ENCODE measurements around the gene RCOR1. TPM values are rescaled to one million over a fixed set of nuclear protein-coding genes. Genes with fewer than 3 reads are reported as not detected.
"Not testable (repeated sequence)": the region's sequence is repeated elsewhere in the genome, so short reads cannot be mapped to it uniquely, and the experiment has no call there.

Gene RCOR1
- total RNA-seq, 1 donor from 2014 or later = 10.4 TPM

DNA sequence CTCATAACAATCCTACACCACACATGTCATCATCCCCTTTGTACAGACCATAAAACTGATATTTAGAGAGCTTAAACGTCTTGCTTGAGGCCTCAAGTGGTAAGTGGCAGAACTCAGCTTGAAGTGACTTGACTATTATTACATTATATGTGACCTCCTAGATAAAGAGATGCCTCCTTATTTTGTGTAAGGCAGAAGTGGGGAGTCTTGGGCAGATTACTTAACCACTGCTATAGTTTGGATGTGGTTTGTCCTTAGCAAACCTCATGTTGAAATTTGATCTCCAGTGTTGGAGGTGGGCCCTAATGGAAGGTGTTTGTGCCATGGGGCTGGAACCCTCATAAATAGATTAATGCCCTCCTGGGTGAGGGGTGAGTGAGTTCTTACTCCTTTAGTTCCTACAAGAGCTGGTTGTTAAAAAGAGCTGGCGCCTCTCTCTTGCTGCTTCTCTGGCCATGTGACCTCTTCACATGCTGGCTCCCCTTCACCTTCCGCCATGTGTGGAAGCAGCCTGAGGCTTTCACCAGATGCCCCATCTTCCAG lies 37.4 kb downstream of the RCOR1 start:
- DNase-seq (ENCODE audit: low spot score) = no peak

DNA sequence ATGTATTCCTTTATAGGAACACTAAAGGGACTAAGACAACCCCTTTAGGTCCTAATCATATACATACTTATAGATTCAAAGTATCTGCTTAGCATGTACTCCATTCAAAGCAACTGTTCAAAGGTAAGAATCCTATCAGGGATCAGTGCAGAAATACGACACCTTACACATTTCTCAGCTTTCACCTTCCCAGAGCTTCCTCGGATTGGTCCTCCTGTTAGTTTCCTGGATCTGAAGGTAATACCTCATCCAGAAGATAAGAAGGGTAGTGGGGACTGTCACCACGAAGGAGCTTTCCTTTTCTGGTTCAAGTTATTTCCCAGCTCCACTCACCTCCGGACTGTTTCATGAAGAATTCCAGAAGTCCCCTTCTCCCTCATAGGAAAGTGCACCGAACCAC lies 38.0 kb downstream of the RCOR1 start:
- DNase-seq (ENCODE audit: low spot score) = no peak

DNA sequence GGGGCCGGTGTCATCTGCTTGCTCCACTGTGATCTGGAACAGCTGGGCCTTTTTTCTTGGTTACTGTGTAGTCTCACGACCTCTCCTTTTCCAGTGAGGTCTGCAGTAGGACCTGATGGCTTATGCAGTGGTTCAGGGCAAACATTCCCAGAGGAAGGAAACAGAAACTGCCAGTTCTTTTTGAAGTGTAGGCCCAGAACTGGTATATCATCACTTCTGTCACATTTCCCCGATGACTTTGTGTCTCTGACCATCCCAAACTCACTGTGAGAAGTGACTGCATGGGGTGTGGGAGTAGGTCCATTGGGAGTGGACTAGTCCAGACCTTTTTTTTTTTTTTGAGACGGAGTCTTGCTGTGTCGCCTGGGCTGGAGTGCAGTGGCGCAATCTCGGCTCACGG lies 38.4 kb downstream of the RCOR1 start:
- no peak for DNase-seq (ENCODE audit: low spot score)

DNA sequence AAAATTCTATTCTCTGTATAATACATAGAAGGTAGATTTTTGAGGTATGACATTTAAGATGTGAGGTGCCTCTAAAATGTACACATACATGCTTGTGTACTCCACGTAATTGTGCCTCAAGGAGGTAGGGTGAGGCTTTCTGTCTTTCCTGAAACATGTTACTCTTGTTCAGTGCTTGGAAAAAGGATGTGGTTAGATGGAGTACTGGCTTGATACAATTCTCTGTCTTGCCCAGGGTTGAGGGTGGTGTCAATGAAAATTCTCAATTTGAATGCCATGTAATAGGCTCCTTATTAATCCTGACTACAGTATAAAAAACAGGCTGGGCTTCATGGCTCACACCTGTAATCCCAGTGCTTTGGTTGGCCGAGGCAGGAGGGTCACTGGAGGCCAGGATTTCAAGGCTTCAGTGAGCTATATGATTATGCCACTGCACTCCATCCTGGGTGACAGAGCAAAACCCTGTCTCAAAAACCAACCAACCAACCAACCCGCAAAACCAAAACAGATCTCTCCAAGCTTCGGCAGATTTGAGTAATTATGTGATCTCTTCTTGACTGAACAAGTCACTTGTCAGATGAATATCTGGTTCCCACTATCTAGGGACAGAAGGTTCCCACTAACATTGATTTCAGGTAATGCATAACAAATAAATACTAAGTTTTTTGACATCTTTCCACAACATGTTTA lies 41.6 kb downstream of the RCOR1 start:
- no peak for DNase-seq (ENCODE audit: low spot score)

DNA sequence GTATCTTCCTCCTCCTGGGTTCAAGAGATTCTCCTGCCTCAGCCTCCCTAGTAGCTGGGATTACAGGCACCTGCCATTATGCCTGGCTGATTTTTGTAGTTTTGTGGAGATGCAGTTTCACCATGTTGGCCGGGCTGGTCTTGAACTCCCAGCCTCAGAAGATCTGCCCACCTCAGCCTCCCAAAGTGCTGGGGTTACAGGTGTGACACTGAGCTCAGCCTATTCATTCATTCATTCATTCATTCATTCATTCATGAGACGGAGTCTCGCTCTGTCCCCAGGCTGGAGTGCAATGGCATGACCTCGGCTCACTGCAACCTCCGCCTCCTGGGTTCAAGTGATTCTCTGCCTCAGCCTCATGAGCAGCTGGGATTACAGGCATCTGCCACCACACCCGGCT lies 47.2 kb downstream of the RCOR1 start:
- DNase-seq (ENCODE audit: low spot score) = not testable (repeated sequence)

DNA sequence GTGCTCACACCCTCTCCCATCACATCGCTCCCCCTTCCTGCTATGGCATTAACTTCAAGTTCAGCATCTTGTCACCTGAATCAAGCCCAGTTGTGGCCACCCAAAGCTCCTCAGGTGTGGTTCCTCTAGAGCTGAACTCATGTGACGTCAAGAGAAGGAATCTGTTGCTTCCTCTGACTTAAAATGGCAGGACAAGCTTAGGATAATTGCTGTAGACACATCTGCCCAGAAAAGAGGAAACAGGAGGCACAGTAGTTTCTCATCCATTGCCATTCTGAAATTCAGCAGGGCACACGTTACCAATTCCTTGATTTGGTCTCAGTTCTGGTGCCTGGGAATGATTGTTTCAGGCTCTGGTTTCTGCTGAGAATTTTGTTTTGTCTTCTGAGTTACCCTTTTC lies 52.1 kb downstream of the RCOR1 start:
- no peak for DNase-seq (ENCODE audit: low spot score)

DNA sequence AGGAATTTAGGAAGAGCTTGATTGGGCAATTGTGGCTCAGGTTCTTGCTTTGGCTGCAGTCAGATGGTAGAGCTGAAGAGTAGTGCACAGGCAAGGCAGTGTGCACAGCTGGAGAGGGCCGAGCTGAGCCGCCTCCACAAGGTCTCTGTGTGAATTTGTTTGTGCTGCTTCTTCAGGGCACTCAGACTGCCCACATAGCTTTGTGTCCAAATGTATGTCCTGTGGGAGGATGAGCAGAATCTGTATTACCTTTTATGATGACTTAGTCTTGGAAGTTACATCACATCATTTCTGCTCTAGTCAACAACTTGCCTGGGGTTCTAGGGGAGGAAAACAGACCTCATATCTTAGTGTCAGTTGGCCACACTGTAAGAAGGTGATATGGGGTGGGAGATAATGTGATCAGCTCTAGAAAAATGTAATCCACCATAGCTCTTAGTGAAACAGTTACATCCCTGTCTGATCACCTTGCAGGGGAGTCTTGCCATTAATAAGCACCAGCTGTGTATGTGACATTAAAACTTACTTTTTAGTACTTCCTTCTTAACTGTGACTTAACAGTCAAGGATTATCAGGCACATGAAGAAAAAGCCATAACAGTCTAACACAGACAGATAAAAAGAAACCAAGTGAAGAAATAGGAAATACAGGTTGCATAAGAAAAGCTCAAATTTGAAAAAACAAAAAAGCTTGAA lies 53.4 kb downstream of the RCOR1 start:
- DNase-seq (ENCODE audit: low spot score) = no peak

DNA sequence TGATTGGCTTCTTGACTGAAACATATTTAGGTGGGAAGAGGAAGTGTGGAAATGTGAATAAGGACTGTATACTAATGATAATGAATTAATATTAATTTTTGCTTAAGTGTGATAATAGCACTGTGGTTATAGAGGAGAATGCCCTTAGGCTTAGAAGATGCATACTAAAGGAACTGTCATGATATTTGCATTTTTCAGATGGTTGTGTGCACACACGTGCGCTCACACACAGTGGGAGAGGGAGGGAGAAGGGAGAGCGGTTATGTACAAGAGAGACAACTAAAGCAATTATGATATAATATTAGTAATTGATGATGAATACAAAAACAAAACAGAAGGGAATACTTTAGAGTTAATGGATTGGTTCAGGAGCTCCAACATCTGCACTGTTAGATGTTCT lies 54.2 kb downstream of the RCOR1 start:
- no peak for DNase-seq (ENCODE audit: low spot score)

DNA sequence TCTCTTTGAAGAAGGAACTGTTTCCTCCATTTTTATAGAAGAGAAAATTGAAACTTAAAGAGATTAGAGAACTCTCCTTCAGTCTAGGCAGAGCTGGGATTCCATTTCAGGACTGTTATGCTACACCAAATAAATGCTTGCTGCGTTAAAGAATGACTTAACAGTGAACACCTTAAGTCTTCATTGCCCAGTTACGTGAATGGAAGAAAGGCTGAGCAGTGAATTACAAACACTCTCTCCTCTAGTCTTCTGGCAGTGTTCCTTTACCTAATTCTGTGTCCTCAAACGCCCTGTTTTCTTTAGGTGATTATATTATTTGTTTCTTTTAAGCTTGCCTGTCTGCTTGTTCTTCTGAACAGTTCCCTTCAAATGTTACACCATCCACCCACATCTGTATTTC lies 59.7 kb downstream of the RCOR1 start:
- DNase-seq (ENCODE audit: low spot score) = no peak

DNA sequence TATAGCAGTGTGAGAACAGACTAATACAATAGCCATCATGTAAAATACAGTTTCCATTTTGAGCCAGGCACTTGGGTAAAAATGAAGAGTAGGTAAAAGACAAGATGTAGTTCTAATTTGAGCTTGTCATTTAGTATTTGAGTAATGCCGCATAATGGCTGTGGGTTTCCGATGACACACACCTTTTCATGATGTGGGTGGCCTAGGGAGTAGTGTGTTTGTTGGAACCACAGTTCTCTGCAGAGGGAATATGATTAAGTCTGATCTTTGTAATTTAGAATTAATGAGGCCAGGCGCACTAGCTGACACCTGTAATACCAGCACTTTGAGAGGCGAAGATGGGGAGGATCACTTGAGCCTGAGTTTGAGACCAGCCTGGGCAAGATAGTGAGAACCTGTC lies 61.8 kb downstream of the RCOR1 start:
- DNase-seq (ENCODE audit: low spot score) = no peak

DNA sequence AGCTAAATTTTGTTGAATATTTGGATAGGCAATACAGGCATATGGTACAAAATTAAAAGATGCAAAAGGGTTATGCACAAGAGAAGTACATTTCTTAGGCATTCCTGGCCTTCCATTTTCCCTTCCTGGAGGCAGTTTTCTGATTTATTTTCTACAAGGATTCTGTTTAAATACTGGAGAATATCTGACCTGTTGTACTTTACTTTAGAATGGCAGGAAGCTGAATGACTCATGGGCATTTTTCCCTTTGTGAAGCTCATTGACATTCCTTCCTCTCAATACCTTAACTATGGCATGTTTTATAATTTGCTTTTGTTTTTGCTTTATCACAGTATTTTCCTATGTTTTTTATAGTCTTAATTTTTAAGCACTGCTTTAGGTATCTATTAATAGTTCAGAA lies 62.7 kb downstream of the RCOR1 start:
- DNase-seq (ENCODE audit: low spot score) = peak; percentile 29

DNA sequence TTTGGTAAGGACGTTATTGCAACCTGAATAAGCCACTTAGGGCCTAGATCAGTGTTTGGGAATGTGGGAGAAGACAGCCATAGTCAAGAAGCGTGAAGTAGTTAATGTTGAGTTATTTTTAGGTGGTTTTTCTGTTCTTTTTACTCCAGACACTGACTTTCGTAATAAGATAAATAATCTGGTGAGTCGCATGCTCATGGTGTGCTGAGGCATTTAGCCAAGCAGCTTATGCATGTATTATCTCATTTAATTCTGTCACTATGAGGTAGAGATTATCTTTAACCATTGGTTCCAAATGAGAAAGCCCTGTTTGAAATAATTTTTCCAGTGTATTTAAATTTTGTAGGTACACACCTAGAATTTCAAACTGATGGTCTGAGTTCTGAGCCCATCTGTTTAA lies 67.3 kb downstream of the RCOR1 start:
- DNase-seq (ENCODE audit: low spot score) = no peak

DNA sequence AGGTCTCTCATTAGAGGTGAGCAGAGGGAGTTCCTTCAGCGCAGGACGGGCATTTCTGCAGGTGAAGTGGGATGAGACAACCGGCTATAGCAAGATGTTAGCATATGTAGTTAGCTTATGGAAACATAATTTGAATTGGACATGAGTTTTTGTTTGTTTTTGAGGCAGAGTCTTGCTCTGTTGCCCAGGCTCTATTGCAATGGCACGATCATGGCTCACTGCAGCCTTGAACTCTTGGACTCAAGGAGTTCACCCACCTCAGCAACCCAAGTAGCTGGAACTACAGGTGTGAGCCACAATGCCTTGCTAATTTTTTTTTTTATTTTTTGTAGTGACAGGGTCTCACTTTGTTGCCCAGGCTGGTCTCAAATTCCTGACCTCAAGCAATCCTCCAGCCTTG lies 69.2 kb downstream of the RCOR1 start:
- DNase-seq (ENCODE audit: low spot score) = no peak

DNA sequence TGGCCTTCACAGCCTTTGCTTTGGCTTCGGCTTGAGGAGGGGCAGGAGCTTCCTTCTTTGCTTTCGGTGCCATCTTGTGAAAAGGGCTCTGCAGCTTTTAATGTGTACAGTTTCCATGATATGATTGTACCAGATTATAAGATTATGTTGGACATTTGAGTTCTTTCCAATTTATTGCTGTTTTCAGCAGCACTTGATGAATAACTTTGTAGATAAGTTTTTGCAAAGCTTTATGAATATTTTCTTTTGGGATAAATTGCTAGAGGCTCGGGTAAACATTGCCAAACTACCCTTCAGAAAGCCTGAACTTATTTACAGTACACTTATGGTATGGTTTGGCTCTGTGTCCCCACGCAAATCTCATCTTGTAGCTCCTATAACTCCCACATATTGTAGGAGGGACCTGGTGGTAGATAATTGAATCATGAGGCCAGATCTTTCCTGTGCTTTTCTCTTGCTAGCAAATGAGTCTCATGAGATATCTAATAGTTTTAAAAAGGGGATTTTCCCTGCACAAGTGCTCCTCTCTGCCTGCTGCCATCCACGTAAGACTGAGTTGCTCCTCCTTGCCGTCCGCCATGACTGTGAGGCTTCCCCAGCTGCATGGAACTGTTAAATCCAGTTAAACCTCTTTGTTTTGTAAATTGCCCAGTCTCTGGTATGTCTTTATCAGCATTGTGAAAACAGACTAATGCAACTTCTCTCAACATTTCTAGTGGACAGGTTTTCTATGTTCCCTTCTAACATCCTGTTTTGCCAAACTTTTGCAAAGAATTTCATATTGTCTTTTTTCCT lies 70.4 kb downstream of the RCOR1 start:
- peak; percentile 11 for DNase-seq (ENCODE audit: low spot score)

DNA sequence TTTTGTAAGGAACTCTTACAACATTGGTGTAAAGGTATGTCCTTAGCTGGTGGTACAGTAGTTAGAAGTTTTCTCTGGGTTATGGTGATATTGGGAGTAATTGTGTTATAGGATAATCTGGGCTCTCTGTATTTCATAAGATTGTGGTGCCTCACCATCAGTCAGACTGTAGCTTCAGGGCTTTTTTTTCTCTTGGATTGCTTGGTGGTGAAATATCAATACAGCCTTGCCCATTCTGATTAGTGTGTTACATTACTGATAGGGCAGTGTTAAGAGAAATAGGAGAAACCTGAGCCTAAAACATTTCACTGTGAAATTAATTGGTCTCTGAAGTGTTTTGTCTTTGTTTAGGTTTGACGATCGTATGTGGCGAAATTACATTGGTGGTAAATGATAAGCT lies 71.0 kb downstream of the RCOR1 start:
- no peak for DNase-seq (ENCODE audit: low spot score)

DNA sequence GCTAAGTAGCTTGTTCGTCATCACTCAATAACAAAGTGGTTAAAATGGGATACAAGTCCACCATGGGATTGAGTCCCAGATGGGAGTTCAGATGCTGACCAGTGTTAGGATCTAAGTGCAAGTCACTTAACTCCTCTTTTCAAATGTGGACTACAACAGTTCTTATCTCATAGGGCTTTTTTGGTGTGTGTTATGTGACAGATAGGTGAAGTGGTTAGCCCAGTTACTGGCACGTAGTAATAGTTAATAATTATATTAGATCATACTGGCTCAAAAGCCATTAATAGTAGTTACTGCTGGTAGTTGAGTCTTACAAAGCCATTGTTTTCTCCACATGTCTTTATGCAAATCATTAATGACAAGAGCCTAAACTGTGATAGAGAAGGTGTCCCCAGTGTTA lies 73.2 kb downstream of the RCOR1 start:
- DNase-seq (ENCODE audit: low spot score) = no peak

DNA sequence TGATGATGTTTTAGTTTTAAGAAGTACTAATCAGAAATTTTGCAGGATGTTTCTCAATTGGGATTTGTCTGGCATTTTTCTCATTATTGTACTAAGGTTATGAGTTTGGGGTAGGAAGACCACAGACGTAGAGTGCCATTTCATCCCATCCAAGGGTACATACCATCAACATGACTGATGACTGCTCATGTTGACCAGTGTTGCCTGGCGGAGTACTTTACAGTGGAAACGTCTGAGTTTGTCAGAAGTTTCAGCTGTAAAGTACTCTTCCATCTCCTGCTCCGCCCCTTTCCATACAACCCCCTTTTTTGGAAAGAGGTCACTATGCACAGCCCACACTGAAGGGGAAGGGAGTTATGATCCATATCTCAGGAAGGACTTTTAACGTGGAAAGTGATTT lies 74.2 kb downstream of the RCOR1 start:
- DNase-seq (ENCODE audit: low spot score) = no peak

DNA sequence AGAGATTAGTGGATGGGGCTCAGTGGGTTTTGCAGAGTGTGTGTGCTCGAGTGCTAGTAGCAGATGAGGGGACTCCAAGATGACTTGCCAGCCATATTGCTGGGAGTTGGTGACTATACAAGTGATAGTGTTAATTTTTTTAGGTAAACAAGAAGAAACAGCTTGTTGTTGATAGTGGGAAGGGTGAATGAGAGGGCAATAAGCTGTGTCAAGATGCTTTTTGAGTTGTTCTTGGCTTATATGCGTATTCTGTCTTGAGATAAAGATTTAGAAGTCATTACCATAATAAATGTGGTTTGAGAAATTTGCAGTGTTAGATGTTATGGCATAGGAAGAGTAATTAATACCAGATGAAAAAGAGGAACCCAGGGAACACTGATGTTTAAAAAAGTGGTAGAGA lies 75.3 kb downstream of the RCOR1 start:
- no peak for DNase-seq (ENCODE audit: low spot score)

DNA sequence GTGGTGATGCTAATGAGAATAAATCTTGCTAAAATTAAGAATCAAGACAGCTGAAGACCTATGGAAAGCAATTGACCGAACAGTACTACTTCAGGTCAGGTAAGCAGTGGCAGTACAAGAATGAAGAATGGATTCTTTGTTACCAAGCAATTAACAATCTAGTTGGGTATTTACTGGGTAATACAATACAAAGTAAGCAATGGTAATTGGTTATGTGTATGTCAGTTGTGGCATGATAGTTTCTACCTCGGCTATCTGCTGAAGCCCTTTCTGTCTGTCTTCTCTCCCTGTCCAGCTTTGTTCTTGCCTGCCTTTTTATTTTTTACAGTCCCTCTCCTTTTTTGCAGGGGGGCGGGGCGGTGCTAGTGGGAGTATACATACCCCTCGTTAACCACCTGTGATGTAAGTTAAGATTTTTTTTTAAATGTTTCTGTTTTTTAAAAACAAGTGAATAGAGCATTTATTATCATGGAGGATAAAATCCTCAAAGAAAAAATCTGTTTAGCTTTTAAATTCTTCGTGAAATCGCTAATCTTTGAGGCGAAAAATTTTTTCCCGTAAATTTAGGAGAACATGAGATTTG lies 75.9 kb downstream of the RCOR1 start:
- no peak for DNase-seq (ENCODE audit: low spot score)

DNA sequence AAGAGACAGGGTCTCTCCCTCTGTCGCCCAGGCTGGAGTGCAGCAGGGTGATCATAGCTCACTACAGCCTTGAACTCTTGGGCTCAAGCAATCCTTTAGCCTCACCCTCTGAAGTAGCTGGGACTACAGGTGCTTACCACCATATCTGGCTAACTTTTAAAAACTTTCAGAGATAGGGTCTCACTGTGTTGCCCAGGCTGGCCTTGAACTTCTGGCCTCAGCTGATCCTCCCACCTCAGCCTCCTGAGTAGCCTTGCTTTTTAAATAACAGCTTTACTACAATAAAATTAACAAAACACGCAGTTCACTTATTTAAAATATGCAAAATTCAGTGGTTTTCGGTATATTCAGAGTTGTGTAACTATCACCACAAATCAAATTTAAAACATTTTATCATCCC lies 79.0 kb downstream of the RCOR1 start:
- no peak for DNase-seq (ENCODE audit: low spot score)

DNA sequence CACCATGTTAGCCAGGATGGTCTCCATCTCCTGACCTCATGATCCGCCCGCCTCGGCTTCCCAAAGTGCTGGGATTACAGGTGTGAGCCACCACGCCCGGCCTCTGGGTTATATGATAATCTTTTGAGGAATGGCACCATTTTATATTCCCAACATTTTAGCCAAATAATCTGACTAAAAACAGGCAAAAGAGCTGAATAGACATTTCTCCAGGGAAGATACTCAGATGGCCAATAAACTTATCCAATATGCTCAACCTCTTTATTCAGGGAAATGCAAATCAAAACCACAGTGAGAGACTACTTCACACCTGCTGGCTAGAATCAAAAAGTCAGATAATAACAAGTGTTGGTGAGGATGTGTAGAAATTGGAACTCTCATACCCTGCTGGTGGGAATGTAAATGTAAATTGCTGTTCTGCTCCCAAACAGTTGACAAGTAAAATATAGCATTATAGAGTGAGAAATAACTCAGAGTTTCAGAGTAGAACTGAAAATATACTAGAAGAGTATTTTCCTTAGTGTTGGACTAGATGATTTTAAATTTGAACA lies 80.0 kb downstream of the RCOR1 start:
- DNase-seq (ENCODE audit: low spot score) = no peak

DNA sequence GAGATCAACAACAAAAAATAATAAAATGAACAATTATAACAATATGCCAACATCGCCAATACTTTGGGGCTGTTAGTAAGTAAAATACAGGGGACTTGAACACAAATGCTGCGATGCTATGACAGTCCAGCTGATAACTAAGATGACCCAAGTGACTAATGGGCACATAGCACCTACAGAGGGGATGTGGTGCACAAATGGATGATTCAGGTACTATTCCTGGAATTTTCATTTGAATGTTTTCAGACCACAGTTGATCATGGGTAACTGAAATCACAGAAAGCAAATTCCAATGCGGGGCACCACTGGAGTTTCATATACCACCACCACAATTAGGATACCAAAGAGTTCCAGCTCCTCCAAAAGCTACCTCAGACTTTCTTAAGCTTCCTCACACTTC lies 82.9 kb downstream of the RCOR1 start:
- DNase-seq (ENCODE audit: low spot score) = no peak

All from umbilical cord (tissue), 2 donors.